ENCODE measurements around the gene WRAP73. TPM values are rescaled to one million over a fixed set of nuclear protein-coding genes. Genes with fewer than 3 reads are reported as not detected.

Gene WRAP73
- total and polyA plus RNA-seq, 12 donors: 5.1 to 29.6 (median 18.1) TPM

DNA sequence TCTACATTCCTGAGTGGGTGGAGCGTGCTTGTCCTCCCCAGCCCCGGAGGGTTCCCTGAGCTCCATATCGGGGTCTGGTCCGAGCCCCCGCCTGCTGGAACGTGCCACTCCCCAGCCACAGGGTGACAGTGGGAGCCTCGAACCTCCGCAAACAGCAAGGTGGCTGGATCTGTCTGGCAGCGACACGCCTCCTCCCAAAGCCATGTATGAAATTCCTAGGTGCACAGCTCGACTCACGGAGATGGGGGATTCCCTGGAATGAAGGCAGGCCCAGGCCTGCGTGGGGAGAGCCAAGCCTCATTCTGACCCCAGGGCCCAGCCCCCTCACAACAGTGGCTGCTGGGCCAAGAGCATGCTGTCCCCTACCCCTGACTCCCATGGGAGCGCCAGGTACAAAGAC lies 35.3 kb upstream of the WRAP73 start:
- Histone ChIP-seq H3K27me3 (peaks cover 4% of the 10 kb centered on the region), H3K4me3 (no peak overlapping the region), H3K36me3 (replicated peaks in 1 of 2) (no peaks in the 10 kb centered on the region), H3K27ac (no peak overlapping the region), H3K4me1 (replicated peaks in 1 of 2) (no peaks in the 10 kb centered on the region), H3K9me3 (replicated peaks in 1 of 3) (no peaks in the 10 kb centered on the region)
- intact Hi-C loops (cut with DNase I): no loop called here
- 85 to 93% (median 91%) methylated on average over 8 to 14 of the region's 14 CpGs for WGBS, 4 donors
- no peak for TF ChIP-seq POLR2A (IDR thresholded peaks at IDR 0.05)
- DNase-seq: no peak

DNA sequence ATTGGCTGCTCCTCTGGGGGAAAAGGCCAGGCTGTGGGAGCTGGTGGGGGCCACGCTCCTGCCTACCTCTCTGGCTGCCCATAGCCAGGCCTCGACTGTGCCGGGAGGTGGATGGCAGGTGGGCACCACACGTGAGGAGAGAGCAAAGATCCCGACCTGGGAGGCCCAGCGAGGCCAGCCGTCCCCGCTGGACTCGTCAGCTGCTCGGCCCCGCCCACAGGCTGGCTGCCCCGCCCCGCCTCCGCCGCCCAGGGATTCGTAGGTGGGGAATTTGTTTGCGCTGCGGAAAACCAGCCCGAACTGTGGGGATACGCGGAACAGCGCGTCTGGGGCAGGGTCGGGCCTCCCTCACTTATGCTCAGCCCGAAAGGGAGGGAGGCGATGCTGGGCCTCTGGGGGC lies 34.1 kb upstream of the WRAP73 start:
- no peak for TF ChIP-seq POLR2A (IDR thresholded peaks at IDR 0.05)
- TF ChIP-seq, protein P1, sequence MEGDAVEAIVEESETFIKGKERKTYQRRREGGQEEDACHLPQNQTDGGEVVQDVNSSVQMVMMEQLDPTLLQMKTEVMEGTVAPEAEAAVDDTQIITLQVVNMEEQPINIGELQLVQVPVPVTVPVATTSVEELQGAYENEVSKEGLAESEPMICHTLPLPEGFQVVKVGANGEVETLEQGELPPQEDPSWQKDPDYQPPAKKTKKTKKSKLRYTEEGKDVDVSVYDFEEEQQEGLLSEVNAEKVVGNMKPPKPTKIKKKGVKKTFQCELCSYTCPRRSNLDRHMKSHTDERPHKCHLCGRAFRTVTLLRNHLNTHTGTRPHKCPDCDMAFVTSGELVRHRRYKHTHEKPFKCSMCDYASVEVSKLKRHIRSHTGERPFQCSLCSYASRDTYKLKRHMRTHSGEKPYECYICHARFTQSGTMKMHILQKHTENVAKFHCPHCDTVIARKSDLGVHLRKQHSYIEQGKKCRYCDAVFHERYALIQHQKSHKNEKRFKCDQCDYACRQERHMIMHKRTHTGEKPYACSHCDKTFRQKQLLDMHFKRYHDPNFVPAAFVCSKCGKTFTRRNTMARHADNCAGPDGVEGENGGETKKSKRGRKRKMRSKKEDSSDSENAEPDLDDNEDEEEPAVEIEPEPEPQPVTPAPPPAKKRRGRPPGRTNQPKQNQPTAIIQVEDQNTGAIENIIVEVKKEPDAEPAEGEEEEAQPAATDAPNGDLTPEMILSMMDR (IDR thresholded peaks at IDR 0.05): no peak
- no peaks in the 10 kb centered on the region for H3K4me1 ChIP-seq (replicated peaks in 1 of 2)
- no peak overlapping the region for H3K4me3 ChIP-seq
- DNase-seq: no peak
- H3K27ac ChIP-seq: no peak overlapping the region
- H3K9me3 ChIP-seq (replicated peaks in 1 of 3): no peaks in the 10 kb centered on the region
- H3K36me3 ChIP-seq (replicated peaks in 1 of 2): no peaks in the 10 kb centered on the region
- 40 to 51% (median 46%) methylated on average over 5 to 26 of the region's 26 CpGs for WGBS, 4 donors
- H3K27me3 ChIP-seq: peaks cover 4% of the 10 kb centered on the region
- intact Hi-C loops (cut with DNase I): no loop called here

- no peaks in the 10 kb centered on the region for H3K4me1 ChIP-seq (replicated peaks in 1 of 2)
- DNase-seq: no peak
- intact Hi-C loops (cut with DNase I): no loop called here
- no peak overlapping the region for H3K4me3 ChIP-seq
- H3K27me3 ChIP-seq: peaks cover 4% of the 10 kb centered on the region
- WGBS, 4 donors: 83 to 100% (median 98%) methylated on average over 1 of the region's 1 CpG
- no peaks in the 10 kb centered on the region for H3K36me3 ChIP-seq (replicated peaks in 1 of 2)
- no peaks in the 10 kb centered on the region for H3K9me3 ChIP-seq (replicated peaks in 1 of 3)
- no peak overlapping the region for H3K27ac ChIP-seq
- TF ChIP-seq POLR2A (IDR thresholded peaks at IDR 0.05): no peak
- TF ChIP-seq, protein P1 (IDR thresholded peaks at IDR 0.05): no peak
Observed at GRCh38 chr1:3683197-3683596, 33.3 kb upstream of the WRAP73 start.

- H3K27ac ChIP-seq: no peak overlapping the region
- 92 to 96% (median 95%) methylated on average over 3 to 27 of the region's 27 CpGs for WGBS, 4 donors
- DNase-seq: no peak
- no peaks in the 10 kb centered on the region for H3K36me3 ChIP-seq (replicated peaks in 1 of 2)
- intact Hi-C loops (cut with DNase I): no loop called here
- H3K4me3 ChIP-seq: no peak overlapping the region
- no peaks in the 10 kb centered on the region for H3K4me1 ChIP-seq (replicated peaks in 1 of 2)
- peaks cover 4% of the 10 kb centered on the region for H3K27me3 ChIP-seq
- TF ChIP-seq, protein P1 (IDR thresholded peaks at IDR 0.05): no peak
- no peak for TF ChIP-seq POLR2A (IDR thresholded peaks at IDR 0.05)
- no peaks in the 10 kb centered on the region for H3K9me3 ChIP-seq (replicated peaks in 1 of 3)
Observed at GRCh38 chr1:3681898-3682806, 32.2 kb upstream of the WRAP73 start.

Measured in adrenal gland (tissue), 12 donors.